OCI-LY3 (cell line): ENCODE data around the gene NUDCD3.

Experiments
- H2AFZ ChIP-seq: fragments of 200-600, 300-600 bp; shearing (Covaris generic); 2 replicates; pipeline ENCODE4 v1.6.0; 2014; ENCODE audit warnings: antibody characterized with exemption, low read depth, low read length
- H3K27ac ChIP-seq: fragments of 200-600, 300-600 bp; sonication (generic); 2 replicates; pipeline ENCODE4 v1.5.1; 2014; ENCODE audit warnings: mild to moderate bottlenecking, low read length, moderate library complexity, mixed read lengths
- H3K27me3 ChIP-seq: fragments of 200-600, 300-600 bp; sonication (generic); 2 replicates; pipeline ENCODE4 v1.6.1; 2014; ENCODE audit warnings: low read depth, low read length, mixed read lengths
- H3K36me3 ChIP-seq: fragments of 200-600, 300-600 bp; sonication (generic); replicated peaks from 2 replicates; pipeline ENCODE3; 2014; ENCODE audit warnings: low read depth, low read length, mixed read lengths
- H3K4me1 ChIP-seq: fragments of 300-600, 200-600 bp; sonication (generic); 2 replicates; pipeline ENCODE4 v1.6.1; 2014; ENCODE audit warnings: low read length, mixed read lengths
- H3K4me2 ChIP-seq: fragments of 200-600, 300-600 bp; sonication (generic); 2 replicates; pipeline ENCODE4 v1.6.1; 2014; ENCODE audit warnings: low read length, mixed read lengths
- H3K4me3 ChIP-seq: fragments of 300-600, 200-600 bp; sonication (generic); 2 replicates; pipeline ENCODE4 v1.5.1; 2014; ENCODE audit warnings: antibody characterized with exemption, mild to moderate bottlenecking, low read length, moderate library complexity
- H3K79me2 ChIP-seq: fragments of 300-600, 200-600 bp; shearing (Covaris generic); 2 replicates; pipeline ENCODE4 v1.6.1; 2014; ENCODE audit warnings: mild to moderate bottlenecking, low read length, mixed read lengths
- H3K9ac ChIP-seq: fragments of 300-600, 200-600 bp; shearing (Covaris generic); 2 replicates; pipeline ENCODE4 v1.6.0; 2014; ENCODE audit warnings: mild to moderate bottlenecking, low read length, moderate library complexity
- H3K9me3 ChIP-seq: fragments of 200-600, 300-600 bp; shearing (Covaris generic); 2 replicates; pipeline ENCODE4 v1.6.1; 2014; ENCODE audit warnings: low read length, mixed read lengths; ENCODE audit not compliant: insufficient read depth
- H4K20me1 ChIP-seq: fragments of 200-600, 300-600 bp; sonication (generic); 2 replicates; pipeline ENCODE4 v1.6.1; 2016; ENCODE audit warnings: low read length, mixed read lengths; ENCODE audit not compliant: insufficient read depth
- CTCF ChIP-seq: fragments of 200-600, 300-600 bp; sonication (generic); IDR thresholded peaks from 2 replicates; pipeline ENCODE4 v1.5.1; 2014; ENCODE audit warnings: antibody characterized with exemption, low read length, low read depth
- EZH2phosphoT487 ChIP-seq: fragments of 200-600 bp; shearing (Covaris generic); IDR thresholded peaks from 2 replicates; pipeline ENCODE4 v1.6.1; 2018; ENCODE audit warnings: antibody characterized with exemption, mixed run types, low read depth

The NUDCD3 gene

GRCh38 chr7:44381494-44382220 lies 108.8 kb downstream of the NUDCD3 start:
- Histone ChIP-seq H3K4me3 (no peak overlapping the region), H3K27ac (no peak overlapping the region)

GRCh38 chr7:44380831-44381493 lies 109.5 kb downstream of the NUDCD3 start:
- no peaks in the 10 kb centered on the region for H3K79me2 ChIP-seq
- TF ChIP-seq EZH2phosphoT487, result no peak
- no peak for TF ChIP-seq CTCF
- no peaks in the 10 kb centered on the region for H3K27me3 ChIP-seq
- peaks cover 15% of the 10 kb centered on the region for H3K36me3 ChIP-seq
- no peak overlapping the region for H3K4me2 ChIP-seq
- H3K9ac ChIP-seq, result no peak overlapping the region
- no peak overlapping the region for H2AFZ ChIP-seq
- H3K9me3 ChIP-seq, result no peaks in the 10 kb centered on the region
- H3K27ac ChIP-seq, result no peak overlapping the region
- peaks cover 18% of the 10 kb centered on the region for H3K4me1 ChIP-seq
- H4K20me1 ChIP-seq, result no peaks in the 10 kb centered on the region
- H3K4me3 ChIP-seq, result no peak overlapping the region

More at GRCh38 chr7:44381494-44382220, 108.8 kb downstream of the NUDCD3 start:
- H3K27me3 ChIP-seq, result no peaks in the 10 kb centered on the region
- H3K79me2 ChIP-seq, result no peaks in the 10 kb centered on the region
- peaks cover 15% of the 10 kb centered on the region for H3K36me3 ChIP-seq
- H3K9me3 ChIP-seq, result no peaks in the 10 kb centered on the region
- H4K20me1 ChIP-seq, result no peaks in the 10 kb centered on the region
- H3K4me1 ChIP-seq, result peaks cover 18% of the 10 kb centered on the region
- no peak overlapping the region for H3K9ac ChIP-seq
- no peak overlapping the region for H3K4me2 ChIP-seq
- H2AFZ ChIP-seq, result no peak overlapping the region
- TF ChIP-seq CTCF, result no peak
- TF ChIP-seq EZH2phosphoT487, result no peak

GRCh38 chr7:44380189-44380830 lies 110.1 kb downstream of the NUDCD3 start:
- H4K20me1 ChIP-seq, result no peaks in the 10 kb centered on the region
- H3K4me3 ChIP-seq, result no peak overlapping the region
- H3K9me3 ChIP-seq, result no peaks in the 10 kb centered on the region
- no peak overlapping the region for H2AFZ ChIP-seq
- no peak overlapping the region for H3K27ac ChIP-seq
- TF ChIP-seq EZH2phosphoT487 (no peak), CTCF (no peak)
- no peaks in the 10 kb centered on the region for H3K27me3 ChIP-seq
- H3K4me2 ChIP-seq, result no peak overlapping the region
- peaks cover 11% of the 10 kb centered on the region for H3K36me3 ChIP-seq
- no peaks in the 10 kb centered on the region for H3K79me2 ChIP-seq
- peaks cover 18% of the 10 kb centered on the region for H3K4me1 ChIP-seq
- no peak overlapping the region for H3K9ac ChIP-seq
